ENCODE data around the gene CFAP69.

GRCh38 chr7:90272242-90272641, 27.3 kb downstream of the CFAP69 start:
- TF ChIP-seq CTCF (IDR thresholded peaks at IDR 0.05) (no peak), EZH2 (IDR thresholded peaks at IDR 0.05; ENCODE audit: borderline replicate concordance, insufficient read depth, low read depth, low read length, poor library complexity, severe bottlenecking) (no peak)
